ENCODE measurements around the gene RNF175.

The RNF175 gene

DNA sequence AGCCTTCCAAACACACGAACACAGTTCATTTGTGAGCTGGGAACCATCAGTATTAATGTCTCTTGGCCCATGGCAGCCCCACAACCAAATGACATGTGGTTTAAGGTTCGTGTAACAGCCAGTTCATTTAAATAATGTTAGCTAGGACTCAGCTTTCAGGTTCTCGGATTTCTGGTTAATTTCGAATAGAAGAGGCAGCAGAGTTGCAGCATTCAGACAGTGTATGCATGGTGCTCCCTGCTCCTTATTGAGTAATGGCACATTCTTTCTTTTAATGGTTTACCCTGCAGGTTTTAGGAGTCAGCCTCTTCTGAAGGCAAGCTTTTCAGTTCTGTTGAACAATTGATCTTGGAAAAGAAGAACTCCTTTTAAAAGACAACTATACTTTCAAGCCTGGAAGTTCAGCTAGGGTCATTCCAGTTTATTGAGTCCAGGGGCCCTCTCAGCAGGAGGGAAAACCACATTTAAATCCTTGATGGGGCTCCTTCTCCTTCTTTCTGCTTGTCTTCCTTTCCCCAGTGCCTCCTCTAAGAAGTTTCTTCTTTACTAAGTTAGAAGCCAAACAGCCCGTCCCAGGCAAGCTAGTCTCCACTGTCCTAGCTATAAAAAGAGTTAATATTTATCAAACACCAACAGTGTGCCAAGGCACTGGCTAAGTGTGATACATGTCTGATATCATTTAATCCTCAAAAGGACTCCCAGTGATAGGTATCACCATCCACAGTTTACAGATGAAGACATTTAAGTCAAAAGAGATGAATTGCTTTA lies 5.0 kb upstream of the RNF175 start:
- Histone ChIP-seq H3K9ac (ENCODE audit: low read length) (no peak overlapping the region), H3K36me3 (ENCODE audit: insufficient read depth, low read length) (no peaks in the 10 kb centered on the region), H3K9me3 (ENCODE audit: low read length) (no peaks in the 10 kb centered on the region), H3K27ac (ENCODE audit: low read depth, low read length) (no peak overlapping the region), H3K4me1 (ENCODE audit: insufficient read depth, low read length) (no peaks in the 10 kb centered on the region), H3K27me3 (ENCODE audit: control insufficient read depth in 1 of 2, insufficient read depth in 2 of 2, low read length in 2 of 2) (peaks cover 0 to under 1% of the 10 kb centered on the region in 2 donors), H3K4me3 (ENCODE audit: low read depth in 1 of 2, low read length in 2 of 2) (no peak overlapping the region)

DNA sequence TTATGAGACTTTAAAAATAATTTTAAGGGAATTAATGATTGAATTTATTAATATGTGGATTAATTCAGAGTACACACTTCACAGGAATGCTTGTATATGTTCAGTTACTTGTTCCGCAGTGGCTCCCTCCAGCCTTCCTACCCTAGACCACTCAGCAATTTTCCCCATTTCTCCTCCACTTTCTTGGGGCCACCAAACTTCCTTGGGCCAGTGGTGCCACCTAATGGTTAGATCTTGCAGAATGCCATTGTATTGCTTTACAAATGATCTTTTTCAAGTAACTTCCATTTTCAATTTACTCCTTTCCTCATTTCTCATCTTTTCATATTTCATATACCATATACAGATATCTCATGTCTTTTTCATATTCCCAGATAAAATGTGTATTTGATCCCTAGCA lies 3.6 kb upstream of the RNF175 start:
- Histone ChIP-seq H3K27ac (ENCODE audit: low read depth, low read length) (no peak overlapping the region), H3K36me3 (ENCODE audit: insufficient read depth, low read length) (no peaks in the 10 kb centered on the region), H3K9ac (ENCODE audit: low read length) (no peak overlapping the region), H3K9me3 (ENCODE audit: low read length) (no peaks in the 10 kb centered on the region), H3K27me3 (ENCODE audit: control insufficient read depth in 1 of 2, insufficient read depth in 2 of 2, low read length in 2 of 2) (peaks cover 0 to 12% of the 10 kb centered on the region in 2 donors), H3K4me3 (ENCODE audit: low read depth in 1 of 2, low read length in 2 of 2) (no peak overlapping the region), H3K4me1 (ENCODE audit: insufficient read depth, low read length) (peaks cover 4% of the 10 kb centered on the region)

DNA sequence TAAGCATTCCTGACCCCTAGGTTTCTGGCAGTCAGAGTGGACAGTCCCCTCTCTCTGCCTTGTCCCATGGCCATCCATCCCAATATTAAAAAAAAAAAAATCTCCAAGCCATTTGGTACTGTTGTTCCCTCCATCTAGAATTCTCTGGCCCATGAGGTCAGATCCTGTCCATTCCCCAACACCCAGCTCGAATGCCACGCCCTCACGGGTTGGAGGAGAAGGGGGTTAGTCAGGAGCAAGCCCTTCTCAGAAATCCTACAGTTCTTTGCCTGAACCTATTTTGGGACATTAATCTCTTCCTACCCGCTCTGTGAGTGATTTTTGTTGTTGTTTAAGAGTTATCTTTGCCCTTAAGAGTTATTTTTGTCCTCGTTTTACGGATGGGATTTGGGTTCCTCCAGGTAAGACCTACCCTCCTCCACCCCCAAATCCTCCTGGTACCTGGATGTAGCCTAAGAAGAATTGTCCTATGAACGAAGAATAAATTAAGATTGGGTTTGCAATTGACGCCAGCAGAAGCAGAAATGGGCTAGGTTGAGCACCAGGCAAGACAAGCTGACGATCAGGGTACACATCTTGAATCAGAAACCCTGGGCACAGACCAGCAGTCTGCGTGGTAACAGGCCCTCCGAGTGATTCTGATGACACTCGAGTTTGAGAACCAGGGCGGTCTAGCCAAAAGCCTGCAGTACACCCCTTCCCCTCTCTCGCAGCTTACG lies 977 bp downstream of the RNF175 start:
- H3K4me3 ChIP-seq (ENCODE audit: low read depth in 1 of 2, low read length in 2 of 2): peak overlapping the region; percentile 56 to 58
- no peaks in the 10 kb centered on the region for H3K9me3 ChIP-seq (ENCODE audit: low read length)
- H3K9ac ChIP-seq (ENCODE audit: low read length): no peak overlapping the region
- H3K4me1 ChIP-seq (ENCODE audit: insufficient read depth, low read length): peaks cover 4% of the 10 kb centered on the region
- H3K36me3 ChIP-seq (ENCODE audit: insufficient read depth, low read length): no peaks in the 10 kb centered on the region
- no peak overlapping the region for H3K27ac ChIP-seq (ENCODE audit: low read depth, low read length)
- H3K27me3 ChIP-seq (ENCODE audit: control insufficient read depth in 1 of 2, insufficient read depth in 2 of 2, low read length in 2 of 2): peaks cover 0 to 12% of the 10 kb centered on the region in 2 donors

DNA sequence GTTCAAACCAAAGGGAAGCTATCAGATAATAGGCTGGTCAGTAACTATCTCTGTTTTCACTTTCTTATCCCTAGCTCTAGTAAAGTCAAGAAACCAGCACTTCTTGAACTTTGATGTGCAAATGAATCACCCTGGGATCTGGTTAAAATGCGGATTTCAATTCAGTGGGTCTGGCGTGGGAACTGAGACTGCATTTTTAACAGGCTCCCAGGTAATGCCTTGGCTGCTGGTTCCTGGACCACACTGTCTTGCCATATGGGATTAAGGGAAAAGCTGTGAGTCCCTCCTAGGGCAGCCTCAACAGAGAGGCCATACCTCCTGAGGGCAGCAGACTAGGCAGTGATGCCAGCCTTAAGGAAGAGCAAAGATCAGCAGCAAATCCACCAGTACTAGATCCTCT lies 1.7 kb downstream of the RNF175 start:
- peaks cover 0 to 12% of the 10 kb centered on the region in 2 donors for H3K27me3 ChIP-seq (ENCODE audit: control insufficient read depth in 1 of 2, insufficient read depth in 2 of 2, low read length in 2 of 2)
- H3K9ac ChIP-seq (ENCODE audit: low read length): no peak overlapping the region
- peaks cover 4% of the 10 kb centered on the region for H3K4me1 ChIP-seq (ENCODE audit: insufficient read depth, low read length)
- no peaks in the 10 kb centered on the region for H3K36me3 ChIP-seq (ENCODE audit: insufficient read depth, low read length)
- no peak overlapping the region for H3K27ac ChIP-seq (ENCODE audit: low read depth, low read length)
- H3K9me3 ChIP-seq (ENCODE audit: low read length): no peaks in the 10 kb centered on the region
- H3K4me3 ChIP-seq (ENCODE audit: low read depth in 1 of 2, low read length in 2 of 2): no peak overlapping the region

DNA sequence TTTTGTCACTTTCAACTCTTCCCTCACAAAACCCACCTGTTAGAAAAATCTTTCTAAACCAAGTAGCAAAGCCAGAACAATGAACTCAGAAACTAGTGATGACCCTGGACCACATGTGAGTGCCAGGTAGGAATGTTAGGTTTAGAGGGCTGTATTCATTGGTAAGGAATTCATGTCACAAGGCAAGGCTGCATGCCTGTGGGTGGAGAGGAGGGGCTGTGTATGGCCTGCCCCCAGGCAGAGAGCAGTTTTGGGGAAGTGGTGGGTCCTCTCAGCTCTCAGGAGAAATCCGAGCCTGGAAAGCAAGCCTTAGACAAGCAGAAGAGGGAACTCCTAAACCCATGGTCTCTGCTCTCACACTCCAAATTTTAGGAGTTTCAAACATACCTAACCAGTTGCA lies 2.4 kb downstream of the RNF175 start:
- H3K9me3 ChIP-seq (ENCODE audit: low read length): no peaks in the 10 kb centered on the region
- no peak overlapping the region for H3K27ac ChIP-seq (ENCODE audit: low read depth, low read length)
- peaks cover 4% of the 10 kb centered on the region for H3K4me1 ChIP-seq (ENCODE audit: insufficient read depth, low read length)
- H3K9ac ChIP-seq (ENCODE audit: low read length): no peak overlapping the region
- no peak overlapping the region for H3K4me3 ChIP-seq (ENCODE audit: low read depth in 1 of 2, low read length in 2 of 2)
- H3K36me3 ChIP-seq (ENCODE audit: insufficient read depth, low read length): no peaks in the 10 kb centered on the region
- H3K27me3 ChIP-seq (ENCODE audit: control insufficient read depth in 1 of 2, insufficient read depth in 2 of 2, low read length in 2 of 2): peaks cover 0 to 12% of the 10 kb centered on the region in 2 donors

DNA sequence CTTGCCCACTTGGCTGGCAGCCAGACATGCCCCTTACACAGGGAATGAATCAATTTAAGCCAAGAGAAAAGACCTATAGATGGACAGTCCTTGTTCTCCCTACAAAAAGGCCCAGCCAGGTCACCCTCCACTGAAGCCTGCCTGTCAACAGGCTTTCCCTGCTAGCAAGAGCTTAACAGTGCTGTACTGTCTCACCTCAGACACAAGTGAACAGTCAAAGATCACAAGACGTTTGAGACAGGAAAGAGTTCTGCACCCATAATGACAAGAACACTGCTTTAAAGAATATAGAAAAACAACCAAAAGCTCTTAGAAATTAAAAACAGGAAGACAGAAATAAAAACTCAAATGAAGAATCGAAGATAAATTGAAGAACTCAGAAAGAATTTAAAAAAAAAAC lies 4.6 kb downstream of the RNF175 start:
- Histone ChIP-seq H3K9ac (ENCODE audit: low read length) (no peak overlapping the region), H3K27ac (ENCODE audit: low read depth, low read length) (no peak overlapping the region), H3K4me1 (ENCODE audit: insufficient read depth, low read length) (peaks cover 4% of the 10 kb centered on the region)

DNA sequence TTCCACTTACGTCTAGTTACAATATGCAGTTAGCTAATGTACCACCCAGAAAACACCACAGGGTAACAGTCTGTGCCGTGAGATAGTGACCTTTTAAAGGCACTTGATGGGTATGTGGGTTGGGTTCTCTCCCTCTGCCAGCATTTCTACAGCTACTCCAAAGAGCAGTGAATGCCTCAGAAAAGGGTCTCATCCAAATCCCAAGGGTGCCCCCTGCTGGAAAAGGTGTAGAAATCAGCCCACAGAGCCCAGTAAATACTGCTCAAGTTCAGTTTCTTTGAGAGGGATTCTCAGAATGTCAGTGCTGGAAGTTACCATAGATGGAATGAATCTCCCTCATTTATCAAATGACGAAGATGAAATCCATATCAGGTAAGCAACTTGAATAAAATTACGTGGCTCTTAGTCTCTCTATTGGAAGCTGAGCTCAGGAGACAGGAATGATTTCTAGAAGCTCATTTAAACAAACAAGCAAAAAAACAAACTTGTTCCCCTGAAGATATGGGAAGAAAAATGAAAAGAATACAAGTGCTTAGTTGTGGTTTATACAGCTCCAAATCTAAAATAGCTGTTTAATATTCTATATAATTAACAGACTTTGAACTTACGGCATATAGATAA lies 9.5 kb downstream of the RNF175 start:
- Histone ChIP-seq H3K9me3 (ENCODE audit: low read length) (no peaks in the 10 kb centered on the region), H3K27me3 (ENCODE audit: control insufficient read depth in 1 of 2, insufficient read depth in 2 of 2, low read length in 2 of 2) (no peaks in the 10 kb centered on the region), H3K9ac (ENCODE audit: low read length) (no peak overlapping the region), H3K4me3 (ENCODE audit: low read depth in 1 of 2, low read length in 2 of 2) (no peak overlapping the region), H3K27ac (ENCODE audit: low read depth, low read length) (no peak overlapping the region), H3K36me3 (ENCODE audit: insufficient read depth, low read length) (no peaks in the 10 kb centered on the region), H3K4me1 (ENCODE audit: insufficient read depth, low read length) (no peaks in the 10 kb centered on the region)

More for the DNA sequence above, 4.6 kb downstream of the RNF175 start:
- no peaks in the 10 kb centered on the region for H3K36me3 ChIP-seq (ENCODE audit: insufficient read depth, low read length)
- H3K27me3 ChIP-seq (ENCODE audit: control insufficient read depth in 1 of 2, insufficient read depth in 2 of 2, low read length in 2 of 2): peaks cover 0 to 12% of the 10 kb centered on the region in 2 donors
- no peaks in the 10 kb centered on the region for H3K9me3 ChIP-seq (ENCODE audit: low read length)
- no peak overlapping the region for H3K4me3 ChIP-seq (ENCODE audit: low read depth in 1 of 2, low read length in 2 of 2)

DNA sequence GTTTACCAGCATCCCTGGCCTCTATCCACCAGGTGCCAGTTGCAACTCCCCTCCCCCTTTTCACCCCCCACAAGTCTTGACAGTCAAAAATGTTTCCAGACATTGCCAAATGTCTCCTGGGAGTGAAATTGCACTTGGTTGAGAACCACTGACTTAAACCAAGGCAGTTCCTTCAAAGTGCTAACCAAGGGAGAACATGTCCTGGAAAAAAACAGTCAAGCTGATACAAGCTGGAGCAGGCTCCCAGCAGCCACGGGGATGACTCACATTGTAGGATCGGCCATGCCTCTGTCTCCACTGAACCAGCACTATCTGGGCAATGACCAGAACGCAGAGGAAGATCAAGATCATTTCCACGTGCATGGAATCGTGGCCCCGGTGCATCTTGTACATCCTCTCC lies 11.4 kb downstream of the RNF175 start:
- no peak overlapping the region for H3K27ac ChIP-seq (ENCODE audit: low read depth, low read length)
- H3K9me3 ChIP-seq (ENCODE audit: low read length): no peaks in the 10 kb centered on the region
- H3K9ac ChIP-seq (ENCODE audit: low read length): no peak overlapping the region
- no peaks in the 10 kb centered on the region for H3K36me3 ChIP-seq (ENCODE audit: insufficient read depth, low read length)
- no peaks in the 10 kb centered on the region for H3K27me3 ChIP-seq (ENCODE audit: control insufficient read depth in 1 of 2, insufficient read depth in 2 of 2, low read length in 2 of 2)
- no peak overlapping the region for H3K4me3 ChIP-seq (ENCODE audit: low read depth in 1 of 2, low read length in 2 of 2)
- H3K4me1 ChIP-seq (ENCODE audit: insufficient read depth, low read length): no peaks in the 10 kb centered on the region

DNA sequence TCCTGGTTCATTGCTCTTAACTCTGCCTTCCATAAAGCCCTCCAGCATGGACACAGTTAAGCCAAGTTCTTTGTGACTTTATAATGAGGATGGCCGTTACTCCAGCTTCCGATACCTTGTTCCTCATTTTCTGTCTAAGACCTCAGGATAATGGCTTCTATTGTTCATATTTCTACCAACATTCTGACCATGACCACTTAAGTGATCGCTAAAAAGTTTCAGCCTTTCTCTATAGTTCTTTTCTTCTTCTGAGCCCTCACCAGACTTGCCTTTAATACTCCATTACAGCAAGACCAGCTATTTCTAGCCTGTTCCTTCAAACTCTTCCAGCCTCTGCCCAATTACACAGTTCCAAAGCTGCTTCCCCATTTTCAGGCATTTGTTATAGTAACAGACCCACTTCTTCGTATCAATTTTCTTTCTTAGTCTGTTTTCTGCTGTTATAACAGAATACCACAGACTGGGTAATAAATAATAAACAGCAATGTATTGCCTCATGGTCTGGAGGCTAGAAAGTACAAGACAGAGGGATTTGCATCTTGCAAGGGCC lies 12.3 kb downstream of the RNF175 start:
- Histone ChIP-seq H3K9me3 (ENCODE audit: low read length) (no peaks in the 10 kb centered on the region), H3K4me3 (ENCODE audit: low read depth in 1 of 2, low read length in 2 of 2) (no peak overlapping the region), H3K9ac (ENCODE audit: low read length) (no peak overlapping the region), H3K4me1 (ENCODE audit: insufficient read depth, low read length) (no peaks in the 10 kb centered on the region), H3K27ac (ENCODE audit: low read depth, low read length) (no peak overlapping the region), H3K27me3 (ENCODE audit: control insufficient read depth in 1 of 2, insufficient read depth in 2 of 2, low read length in 2 of 2) (no peaks in the 10 kb centered on the region), H3K36me3 (ENCODE audit: insufficient read depth, low read length) (no peaks in the 10 kb centered on the region)

DNA sequence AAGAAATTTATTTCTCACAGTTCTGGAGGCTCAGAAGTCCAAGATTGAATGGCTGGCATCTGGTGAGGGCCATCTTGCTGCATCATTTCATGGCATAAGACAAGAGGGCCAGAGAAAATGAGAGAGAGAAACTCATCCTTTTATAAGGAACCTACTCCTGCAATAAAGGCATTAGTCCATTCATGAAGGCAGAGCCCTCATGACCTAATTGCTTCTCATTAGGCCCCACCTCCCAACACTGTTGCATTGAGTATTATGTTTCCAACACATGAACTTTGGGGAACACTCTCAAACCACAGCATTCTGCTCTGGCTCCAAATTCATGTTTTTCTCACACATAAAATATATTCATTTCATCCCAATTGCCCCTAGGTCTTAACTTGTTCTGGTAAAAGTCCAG lies 14.2 kb downstream of the RNF175 start:
- H3K9ac ChIP-seq (ENCODE audit: low read length): no peak overlapping the region
- no peak overlapping the region for H3K27ac ChIP-seq (ENCODE audit: low read depth, low read length)
- H3K4me3 ChIP-seq (ENCODE audit: low read depth in 1 of 2, low read length in 2 of 2): no peak overlapping the region
- no peaks in the 10 kb centered on the region for H3K4me1 ChIP-seq (ENCODE audit: insufficient read depth, low read length)
- H3K36me3 ChIP-seq (ENCODE audit: insufficient read depth, low read length): no peaks in the 10 kb centered on the region
- H3K9me3 ChIP-seq (ENCODE audit: low read length): no peaks in the 10 kb centered on the region
- H3K27me3 ChIP-seq (ENCODE audit: control insufficient read depth in 1 of 2, insufficient read depth in 2 of 2, low read length in 2 of 2): no peaks in the 10 kb centered on the region

DNA sequence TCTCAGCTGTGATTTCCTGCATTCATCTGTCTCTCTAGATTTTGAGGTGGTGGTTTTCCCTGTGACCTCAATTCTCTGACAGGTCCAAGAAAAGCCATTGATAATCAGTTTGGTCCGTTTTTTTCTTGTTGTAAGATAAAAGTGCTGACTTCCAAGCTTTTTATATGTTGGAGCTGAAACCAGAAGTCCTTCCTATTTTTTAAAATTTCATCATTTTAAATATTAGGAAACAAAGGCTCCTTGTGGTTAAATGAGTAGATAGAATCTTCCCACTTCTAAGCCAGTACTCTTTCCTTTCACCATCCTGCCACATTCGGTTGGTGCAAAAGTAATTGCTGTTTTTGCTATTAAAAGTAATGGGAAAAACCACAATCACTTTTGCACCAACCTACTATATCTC lies 18.3 kb downstream of the RNF175 start:
- no peaks in the 10 kb centered on the region for H3K36me3 ChIP-seq (ENCODE audit: insufficient read depth, low read length)
- H3K9me3 ChIP-seq (ENCODE audit: low read length): no peaks in the 10 kb centered on the region
- H3K9ac ChIP-seq (ENCODE audit: low read length): no peak overlapping the region
- H3K4me3 ChIP-seq (ENCODE audit: low read depth in 1 of 2, low read length in 2 of 2): no peak overlapping the region
- no peaks in the 10 kb centered on the region for H3K27me3 ChIP-seq (ENCODE audit: control insufficient read depth in 1 of 2, insufficient read depth in 2 of 2, low read length in 2 of 2)
- no peak overlapping the region for H3K27ac ChIP-seq (ENCODE audit: low read depth, low read length)
- H3K4me1 ChIP-seq (ENCODE audit: insufficient read depth, low read length): no peaks in the 10 kb centered on the region

Data from muscle layer of colon (tissue), 2 donors.